ENCODE measurements around the gene DBET. TPM values are rescaled to one million over a fixed set of nuclear protein-coding genes. Genes with fewer than 3 reads are reported as not detected.
"Not testable (repeated sequence)": the region's sequence is repeated elsewhere in the genome, so short reads cannot be mapped to it uniquely, and the experiment has no call there.

The DBET gene
- not detected for polyA plus RNA-seq (ENCODE audit: insufficient read length in 4 of 4)

DNA sequence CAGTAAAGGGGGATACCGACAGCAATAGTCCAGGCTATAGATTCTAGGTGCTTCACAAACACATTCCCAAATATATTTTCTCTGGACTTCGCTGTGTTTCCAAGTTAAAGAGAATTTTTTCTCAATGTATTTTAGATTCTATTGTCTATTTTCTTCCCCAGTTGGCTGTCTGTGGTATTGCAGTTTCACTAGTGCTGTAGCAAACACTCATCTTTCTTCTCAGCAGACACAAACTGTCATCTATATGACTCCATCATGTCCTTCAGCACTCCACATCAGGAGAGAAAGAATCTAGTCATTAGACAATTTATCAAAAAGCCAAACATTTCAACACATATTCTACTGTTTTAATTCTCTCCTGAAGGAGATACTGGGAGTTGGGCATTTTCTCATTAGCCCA is at the start of gene DBET:
Gene DBET, plus strand, starts transcription at position 161 of the 400 bp plus-strand sequence.
- DNase-seq (ENCODE audit: low read depth in 4 of 4, low spot score in 3 of 4), result not testable (repeated sequence)

DNA sequence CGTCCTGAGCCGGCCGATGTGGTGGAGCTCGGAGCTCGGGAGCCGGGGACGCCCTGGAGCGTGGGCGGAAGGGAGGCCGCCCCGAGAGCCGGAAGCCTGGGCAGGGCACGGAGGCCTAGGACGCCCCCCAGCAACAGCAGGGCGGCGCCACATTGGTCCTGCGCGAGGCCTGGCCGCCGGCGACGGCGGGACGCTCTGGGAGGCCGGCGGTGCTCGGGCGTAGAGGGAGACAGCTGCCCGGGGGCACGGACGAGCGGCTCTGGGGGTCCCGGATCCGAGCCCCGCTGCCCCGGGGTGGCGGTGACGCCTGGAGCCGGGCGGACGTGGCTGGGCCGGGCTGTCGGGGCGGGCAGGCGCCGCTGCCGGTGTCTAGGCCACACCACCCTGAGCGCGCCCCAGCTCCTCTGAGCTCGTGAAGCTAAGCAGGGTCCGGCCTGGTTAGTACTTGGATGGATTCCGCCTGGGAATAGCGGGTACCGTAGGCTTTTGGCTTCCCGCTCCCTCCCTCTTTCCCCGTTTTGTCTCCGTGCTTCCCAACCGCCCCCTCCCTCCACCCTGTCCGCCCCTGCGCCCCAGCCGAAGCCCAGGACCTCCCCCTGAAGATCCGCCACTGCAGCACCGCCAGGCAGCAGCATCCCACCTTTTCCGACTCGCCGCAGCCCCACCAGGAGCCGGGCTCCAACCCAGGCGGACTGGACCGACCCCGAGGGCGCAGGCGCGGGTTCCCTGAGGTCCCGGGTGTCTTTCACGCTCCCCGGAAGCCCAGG is 49.3 kb upstream of the DBET start:
- no peak for DNase-seq (ENCODE audit: low read depth in 4 of 4, low spot score in 3 of 4)

DNA sequence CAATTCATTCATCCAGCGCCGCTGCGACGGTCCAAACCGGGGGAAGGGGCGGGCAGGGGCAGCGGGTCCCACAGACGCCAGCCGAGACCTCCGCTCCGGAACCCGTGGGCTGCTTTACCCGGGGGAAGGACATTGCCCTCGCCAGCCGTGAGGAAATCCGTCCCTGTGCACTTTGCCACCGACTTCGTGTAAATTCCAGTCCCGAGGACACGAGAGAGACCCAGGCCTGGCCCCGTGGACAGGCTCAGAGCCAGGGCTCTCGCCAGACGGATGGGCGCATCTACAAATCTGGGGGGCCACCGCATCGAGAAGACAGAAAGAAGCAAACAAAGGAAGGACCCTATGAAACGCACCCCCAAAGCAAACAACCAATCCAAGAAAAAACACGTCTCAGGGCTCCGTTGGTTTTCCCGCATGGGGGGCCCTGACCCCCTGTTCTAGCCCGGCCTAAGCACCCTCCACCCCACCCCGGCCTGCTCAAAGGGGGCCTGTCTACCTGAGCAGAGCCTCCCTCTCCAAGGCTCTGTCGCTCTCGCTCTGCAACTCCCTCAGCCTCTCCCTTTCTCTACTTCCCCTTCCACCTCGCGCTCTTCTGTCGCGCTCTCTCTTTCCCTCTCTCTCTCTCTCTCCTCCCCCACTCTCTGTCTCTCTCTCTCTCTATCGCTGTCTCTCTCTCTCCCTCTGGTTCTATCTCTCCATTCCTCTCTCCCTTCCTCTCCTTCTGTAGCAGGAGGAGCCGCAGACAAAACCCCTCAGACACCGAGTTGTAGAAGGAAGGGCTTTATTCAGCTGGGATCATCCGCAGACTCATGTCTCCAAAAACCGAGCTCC is 48.5 kb upstream of the DBET start:
- DNase-seq (ENCODE audit: low read depth in 4 of 4, low spot score in 3 of 4), result no peak

GRCh38 chr4:190016369-190017289 is 47.7 kb upstream of the DBET start:
- DNase-seq (ENCODE audit: low read depth in 4 of 4, low spot score in 3 of 4), result no peak

- DNase-seq (ENCODE audit: low read depth in 4 of 4, low spot score in 3 of 4), result no peak
Observed at GRCh38 chr4:190017357-190018200, 46.7 kb upstream of the DBET start.

DNA sequence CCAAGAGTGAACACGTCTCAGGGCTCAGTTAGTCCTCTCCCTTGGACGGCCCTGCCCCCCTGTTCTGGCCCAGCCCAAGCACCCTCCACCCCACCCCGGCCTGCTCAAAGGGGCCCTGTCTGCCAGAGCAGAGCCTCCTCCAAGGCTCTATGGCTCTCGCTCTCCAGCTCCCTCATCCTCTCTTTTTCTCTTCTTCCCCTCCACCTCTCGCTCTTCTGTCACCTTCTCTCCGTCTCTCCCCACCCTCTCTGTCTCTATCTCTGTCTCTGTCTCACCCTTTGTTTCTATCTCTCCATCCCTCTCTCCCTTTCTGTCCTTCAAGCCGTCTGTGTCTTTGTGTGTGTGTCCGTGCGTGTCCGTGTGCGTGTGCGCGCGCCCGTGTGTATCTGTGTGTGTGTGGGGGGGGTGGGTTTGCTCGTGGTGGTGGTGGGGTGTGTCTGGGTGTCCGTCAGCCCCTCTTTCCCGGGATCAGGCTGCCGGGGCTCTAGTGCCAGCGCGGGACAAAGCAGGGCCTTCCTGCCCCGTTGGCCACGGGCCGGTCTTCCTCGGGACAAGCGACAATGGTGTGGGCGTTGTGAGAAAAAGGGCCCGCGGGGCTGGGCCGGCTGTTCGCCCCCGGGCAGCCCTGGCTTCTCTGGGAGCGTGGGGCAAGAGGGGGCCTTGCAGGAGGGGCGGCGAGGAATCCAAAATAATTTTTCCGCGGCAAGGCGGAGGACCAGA is 45.9 kb upstream of the DBET start:
- no peak for DNase-seq (ENCODE audit: low read depth in 4 of 4, low spot score in 3 of 4)

- DNase-seq (ENCODE audit: low read depth in 4 of 4, low spot score in 3 of 4), result no peak
Observed at GRCh38 chr4:190019023-190019858, 45.1 kb upstream of the DBET start.

- not testable (repeated sequence) for DNase-seq (ENCODE audit: low read depth in 4 of 4, low spot score in 3 of 4)
Observed at GRCh38 chr4:190019859-190020463, 44.3 kb upstream of the DBET start.

- DNase-seq (ENCODE audit: low read depth in 4 of 4, low spot score in 3 of 4), result no peak
Observed at GRCh38 chr4:190020790-190021717, 43.2 kb upstream of the DBET start.

DNA sequence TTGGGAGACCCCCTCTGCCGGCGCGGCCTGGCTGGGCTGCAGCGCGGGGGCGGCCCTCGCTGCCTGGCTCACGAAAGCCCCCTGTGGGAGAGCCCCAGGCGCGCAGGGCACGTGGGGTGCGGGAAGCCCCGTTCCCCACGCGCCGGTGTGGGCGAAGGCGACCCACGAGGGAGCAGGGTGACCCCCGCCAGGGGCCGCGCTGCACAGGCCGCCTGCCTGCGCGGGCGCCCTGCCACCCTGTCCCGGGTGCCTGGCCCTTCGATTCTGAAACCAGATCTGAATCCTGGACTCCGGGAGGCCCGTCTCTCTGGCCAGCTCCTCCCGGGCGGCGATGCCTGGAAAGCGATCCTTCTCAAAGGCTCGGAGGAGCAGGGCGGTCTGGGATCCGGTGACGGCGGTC is 42.3 kb upstream of the DBET start:
- DNase-seq (ENCODE audit: low read depth in 4 of 4, low spot score in 3 of 4), result not testable (repeated sequence)

- not testable (repeated sequence) for DNase-seq (ENCODE audit: low read depth in 4 of 4, low spot score in 3 of 4)
Observed at GRCh38 chr4:190022614-190023281, 41.6 kb upstream of the DBET start.

- not testable (repeated sequence) for DNase-seq (ENCODE audit: low read depth in 4 of 4, low spot score in 3 of 4)
Observed at GRCh38 chr4:190027156-190027555, 37.1 kb upstream of the DBET start, which contains the start of gene FRG2. FRG2 (minus strand) TSS chr4:190027256; CDS start chr4:190027204, 52 bp downstream.

DNA sequence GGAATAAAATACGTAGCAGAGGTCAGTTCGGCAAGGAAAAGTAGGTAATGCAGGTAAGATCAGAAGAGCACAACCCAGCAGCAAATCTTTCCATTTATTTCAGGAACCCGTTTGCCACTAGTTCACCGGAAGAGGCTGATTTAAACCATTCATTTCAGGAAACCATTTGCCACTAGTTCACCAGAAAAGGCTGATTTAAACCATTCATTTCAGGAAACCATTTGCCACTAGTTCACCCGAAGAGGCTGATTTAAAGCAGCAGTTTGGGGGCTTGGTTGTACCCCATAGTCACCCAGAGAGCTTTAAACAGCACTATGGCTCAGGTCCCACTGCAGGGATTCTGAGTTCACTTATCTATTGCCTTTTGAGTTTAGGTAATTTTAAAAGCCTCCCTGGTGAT is 33.0 kb upstream of the DBET start:
- DNase-seq (ENCODE audit: low read depth in 4 of 4, low spot score in 3 of 4), result not testable (repeated sequence)

- not testable (repeated sequence) for DNase-seq (ENCODE audit: low read depth in 4 of 4, low spot score in 3 of 4)
Observed at GRCh38 chr4:190037704-190038388, 26.5 kb upstream of the DBET start.

DNA sequence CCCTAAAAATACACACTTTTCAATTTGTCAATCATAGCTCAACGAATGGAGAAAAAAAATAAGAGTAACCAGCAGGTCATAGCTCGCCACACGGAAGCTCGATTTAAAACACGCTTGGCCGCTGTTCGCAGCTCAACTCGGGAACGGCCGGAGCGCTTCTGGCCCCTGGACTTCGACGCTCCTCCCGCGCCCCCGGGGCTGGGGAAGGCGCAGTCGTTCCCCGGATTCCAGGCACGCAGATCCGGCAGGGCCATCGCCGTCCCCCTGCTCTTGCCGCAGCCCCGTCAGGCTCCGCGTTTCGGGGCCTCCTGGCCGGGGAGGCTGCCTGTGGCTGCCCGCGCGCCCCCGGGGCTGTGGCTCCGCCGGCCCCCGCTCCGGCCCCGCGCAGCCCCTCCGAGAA is 23.4 kb upstream of the DBET start:
- DNase-seq (ENCODE audit: low read depth in 4 of 4, low spot score in 3 of 4), result not testable (repeated sequence)
